Activated gamma-delta T cell treated with anti-CD3 and anti-CD28 coated beads, Interleukin-2, amount 50 U/mL, for 16 hours (primary cell): Measurements from ENCODE around the gene ENG.
A peak's percentile ranks its signal among the peaks of the same experiment; 100 is the strongest.
"Not testable (repeated sequence)": the region's sequence is repeated elsewhere in the genome, so short reads cannot be mapped to it uniquely, and the experiment has no call there.

Source experiments
- DNase-seq: peaks from one replicate; pipeline ENCODE4 v3.0.0-alpha.2; 2020; ENCODE audit warnings: low read depth

The ENG gene

DNA sequence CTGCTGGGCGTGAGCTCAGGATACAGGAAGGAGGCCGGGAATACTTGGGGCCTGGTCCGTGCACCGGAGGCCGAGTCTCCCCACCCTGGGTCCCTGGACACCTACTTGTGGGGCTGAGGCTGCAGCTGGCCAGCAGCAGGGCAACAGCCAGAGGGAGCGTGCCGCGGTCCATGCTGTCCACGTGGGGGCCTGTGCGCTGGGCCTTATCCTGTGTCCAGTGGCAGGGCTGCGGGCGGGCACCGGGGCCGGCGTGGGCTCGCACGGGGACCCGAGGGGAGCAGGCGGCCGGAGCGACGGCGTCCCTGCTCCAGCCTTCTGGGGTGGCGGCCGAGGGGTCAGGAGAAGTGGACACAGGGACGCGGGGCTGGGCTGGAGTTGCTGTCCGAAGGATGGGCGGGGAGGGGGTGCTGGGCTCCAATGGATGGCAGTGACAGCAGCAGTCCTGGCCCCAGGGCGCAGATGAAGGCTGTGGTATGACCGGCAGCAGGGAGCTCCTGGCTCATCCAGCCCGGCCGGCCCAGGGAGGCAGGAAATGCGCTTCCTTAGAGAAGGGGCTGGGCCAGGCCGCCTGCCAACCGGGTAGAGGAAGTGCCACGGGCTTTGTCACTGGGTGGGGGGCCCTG is at the start of gene ENG:
Gene ENG, minus strand, starts transcription at position 475 of the 623 bp plus-strand sequence. Its CDS starts 303 bp downstream, at position 172.
- DNase-seq, result no peak

DNA sequence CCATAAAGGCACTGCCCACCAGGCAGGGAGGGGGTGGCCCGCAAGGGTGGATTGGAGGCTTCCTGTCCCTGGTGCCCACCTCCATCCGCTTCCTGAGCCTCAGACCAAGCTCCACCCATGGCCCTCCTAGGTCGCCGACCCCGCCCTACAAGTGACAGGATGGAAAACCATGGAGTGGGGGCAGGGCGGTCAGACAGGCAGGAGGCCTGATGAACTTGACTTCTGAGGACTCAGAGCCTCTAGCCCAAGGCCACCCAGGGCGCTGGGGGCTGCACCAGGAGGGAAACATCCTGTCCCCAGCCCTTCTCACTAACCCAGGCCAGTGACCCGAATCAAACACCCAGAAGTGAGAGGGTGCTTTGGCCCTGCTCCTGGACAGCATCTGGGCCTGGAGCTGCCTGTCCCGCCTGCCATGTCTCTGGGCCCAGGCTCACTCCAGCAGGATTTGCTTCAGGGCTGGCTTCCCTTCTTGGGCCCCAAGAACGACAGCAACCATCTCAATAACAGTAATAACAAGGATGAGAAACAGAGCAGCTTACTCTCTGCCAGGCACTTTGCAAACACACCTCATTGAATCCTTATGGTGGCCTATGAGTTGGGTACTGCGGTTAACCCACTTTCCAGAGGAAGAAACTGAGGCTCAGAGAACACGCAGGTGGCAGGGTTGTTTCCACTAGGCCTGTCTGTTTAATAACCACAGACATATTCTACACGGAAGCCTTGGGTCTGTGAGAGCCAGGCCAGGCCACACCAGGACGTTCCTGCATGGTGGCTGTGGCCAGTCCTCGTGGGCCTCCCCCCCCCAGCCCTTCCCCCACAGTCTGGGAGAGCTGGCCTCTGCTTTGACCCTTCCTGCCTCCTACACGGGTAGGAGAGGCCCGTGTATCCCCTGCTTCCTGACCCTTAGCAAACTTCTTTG is 49.4 kb upstream of the ENG start:
- peak; percentile 41 for DNase-seq

DNA sequence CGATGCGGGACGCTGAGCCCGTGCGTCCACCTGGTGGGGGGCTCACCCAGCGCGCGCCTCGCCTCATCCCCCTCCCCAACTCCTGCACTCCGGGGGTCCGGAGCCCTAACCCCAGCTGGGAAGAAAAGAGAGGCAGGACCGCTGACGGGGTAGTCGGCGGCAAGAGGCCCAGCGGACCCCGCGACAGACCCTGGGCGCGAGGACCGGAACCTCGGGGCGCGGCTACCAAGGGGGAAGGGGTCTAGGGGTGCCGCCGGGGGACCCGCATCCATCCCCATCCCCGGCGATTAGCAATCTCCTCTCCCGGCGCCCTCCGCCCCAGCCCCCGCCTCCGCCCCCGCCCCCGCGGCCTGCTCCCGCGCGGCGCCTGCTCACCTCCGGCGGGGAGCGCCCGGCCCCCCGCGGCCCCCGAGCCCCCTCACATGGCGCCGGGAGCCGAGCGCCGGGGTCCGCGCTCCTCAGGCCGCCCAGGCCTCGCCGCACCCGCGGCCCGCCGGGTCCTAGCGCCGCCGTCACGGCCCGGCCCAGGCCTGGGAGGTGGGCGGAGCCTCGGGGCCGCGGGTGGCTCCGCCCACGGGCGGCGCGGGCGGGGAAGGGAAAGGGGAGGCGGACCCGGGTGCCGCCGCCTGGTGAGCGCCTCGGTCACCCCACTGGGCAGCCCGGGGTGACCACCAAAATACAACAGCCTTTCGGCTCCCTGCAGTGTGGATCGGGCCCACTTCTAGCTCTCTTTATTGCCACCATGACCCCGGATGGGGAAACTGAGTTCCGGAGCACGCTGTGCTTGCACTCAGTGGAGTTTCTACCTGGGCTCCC is 44.9 kb upstream of the ENG start, which contains the start of gene ST6GALNAC6:
Gene ST6GALNAC6, minus strand, starts transcription at position 476 of the 816 bp plus-strand sequence. CDS start 1,622 bp downstream, outside the sequence.
- peak; percentile 47 for DNase-seq

DNA sequence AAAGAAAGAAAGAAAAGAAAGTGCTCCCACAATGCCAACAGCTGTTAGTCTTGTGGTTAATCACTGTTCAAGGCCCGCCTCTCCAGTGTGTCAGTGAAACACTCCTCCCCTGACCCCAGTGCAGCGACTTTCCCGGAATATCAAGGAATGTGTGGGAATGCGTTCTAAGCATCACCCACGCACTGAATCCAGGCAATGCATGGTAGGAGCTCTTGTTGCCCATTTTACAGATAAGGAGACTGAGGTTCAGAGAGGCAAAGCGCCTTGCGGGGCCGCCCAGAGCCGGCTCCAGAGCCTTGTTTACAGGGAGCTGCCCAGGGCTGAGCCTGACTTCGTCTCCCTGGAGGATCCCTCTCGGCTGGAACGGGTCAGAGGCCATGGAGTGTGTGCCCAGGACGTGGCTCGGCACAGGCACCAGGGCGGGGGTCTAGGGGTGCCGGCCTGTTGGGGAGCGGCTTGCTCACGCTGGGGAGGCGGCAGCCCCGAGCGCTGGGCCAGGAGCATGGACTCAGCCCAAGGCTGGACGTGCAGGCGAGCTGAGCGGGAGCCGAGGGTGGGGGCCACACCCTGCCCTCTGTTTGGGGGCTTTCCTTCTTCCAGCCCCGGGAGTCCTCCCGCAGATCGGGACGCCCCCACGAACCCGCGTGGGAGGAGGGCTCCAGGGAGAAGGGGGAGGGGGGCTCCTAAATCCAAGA is 44.1 kb upstream of the ENG start:
- no peak for DNase-seq

DNA sequence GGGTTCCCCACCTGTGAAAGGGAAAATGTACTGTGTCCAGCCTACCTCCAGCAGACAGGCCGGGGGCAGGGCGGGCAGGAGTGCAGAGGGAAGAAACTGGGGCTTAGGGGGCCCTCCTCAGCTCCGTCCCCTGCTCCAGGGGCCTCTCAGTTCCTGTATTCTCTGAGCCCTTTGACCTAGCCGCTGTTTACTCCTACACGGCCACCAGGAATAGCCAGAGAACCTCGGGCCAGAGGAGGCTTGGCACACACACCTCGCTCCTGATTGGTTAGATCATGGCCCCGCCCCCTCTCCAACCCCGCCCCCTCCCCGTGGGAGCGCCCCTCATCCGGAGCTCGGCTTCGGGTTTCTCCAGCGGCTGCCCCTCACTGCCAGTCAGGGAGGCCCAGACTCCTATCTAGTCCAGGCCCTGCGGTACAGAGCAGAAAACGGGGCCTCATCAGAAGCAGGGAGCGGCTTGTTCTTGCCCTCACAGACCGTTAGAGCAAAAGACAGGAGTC is 42.8 kb upstream of the ENG start:
- no peak for DNase-seq

DNA sequence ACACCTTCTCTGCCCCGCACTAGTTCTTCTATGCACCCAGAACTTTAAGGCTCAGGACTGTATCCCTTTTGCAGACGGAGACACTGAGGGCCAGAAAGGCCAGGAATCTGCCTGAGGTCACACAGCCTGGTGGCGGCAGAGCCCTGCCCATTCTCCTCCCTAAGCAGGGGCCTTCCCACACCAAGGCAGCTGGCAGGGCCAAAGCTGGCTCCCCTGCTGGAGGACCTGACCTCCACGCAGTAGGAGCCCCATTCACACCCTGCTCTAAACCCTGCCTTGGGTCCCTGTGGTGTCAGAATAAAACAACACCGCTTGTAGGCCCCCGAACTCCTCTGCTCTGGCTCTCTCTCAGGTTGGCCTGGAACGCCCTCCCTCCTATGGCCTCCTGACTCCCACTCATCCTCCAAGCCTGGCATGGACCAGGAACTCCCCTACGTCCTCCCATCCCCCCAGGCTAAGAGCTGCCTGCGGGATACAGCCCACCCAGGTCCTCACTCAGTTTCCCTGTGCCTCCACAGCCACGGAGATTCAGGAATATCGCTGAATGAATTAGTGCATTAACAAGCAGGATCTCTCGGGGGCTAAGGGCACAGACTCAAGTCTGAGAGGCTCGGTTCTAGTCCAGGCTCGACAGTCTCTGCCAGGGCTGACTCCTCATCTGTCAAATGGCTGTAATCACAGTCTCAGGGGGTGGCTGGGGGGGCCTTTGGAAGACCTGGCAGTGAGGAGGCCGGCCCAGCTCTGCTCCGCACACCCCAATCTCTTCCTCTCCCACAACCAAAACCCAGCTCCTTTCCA is 42.1 kb upstream of the ENG start:
- no peak for DNase-seq

DNA sequence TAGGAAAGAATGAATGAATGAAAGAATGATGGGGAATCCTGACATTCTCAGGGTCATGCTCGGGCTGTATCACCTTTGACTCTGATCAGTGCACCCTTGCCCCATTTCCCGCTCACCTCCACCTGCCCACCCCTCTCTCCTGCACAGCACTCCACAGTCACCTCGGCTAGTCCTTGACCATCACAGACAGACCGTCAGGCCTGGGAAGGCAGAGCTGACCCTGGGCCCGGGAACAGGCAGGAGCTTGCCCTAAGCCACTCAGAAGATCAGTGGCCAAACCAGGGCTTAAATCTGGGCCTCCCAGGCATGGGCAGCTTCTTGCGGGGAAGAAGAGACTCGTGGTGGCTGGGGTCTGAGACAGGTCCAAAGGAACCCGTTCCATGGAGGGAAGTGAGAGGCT is 41.4 kb upstream of the ENG start:
- DNase-seq, result no peak

DNA sequence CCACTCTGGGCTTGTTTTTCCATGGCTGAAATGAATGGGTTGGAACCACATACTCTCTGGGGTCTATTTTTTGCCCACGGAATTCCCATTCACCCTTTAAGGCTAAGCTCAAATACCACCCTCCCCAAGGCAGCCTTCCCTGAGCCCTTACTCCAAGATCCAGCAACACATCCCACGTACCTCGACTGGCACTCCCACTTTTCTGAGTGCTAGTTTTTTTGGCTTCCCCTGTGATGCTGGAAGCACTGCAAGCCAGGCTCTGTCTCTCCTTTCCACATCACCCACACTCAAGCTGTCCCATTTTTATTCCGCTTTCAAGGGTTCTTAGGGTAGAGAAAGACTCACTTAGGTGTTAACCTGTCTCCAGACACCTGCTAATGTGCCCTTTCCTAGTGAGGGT is 38.9 kb upstream of the ENG start:
- DNase-seq, result no peak

DNA sequence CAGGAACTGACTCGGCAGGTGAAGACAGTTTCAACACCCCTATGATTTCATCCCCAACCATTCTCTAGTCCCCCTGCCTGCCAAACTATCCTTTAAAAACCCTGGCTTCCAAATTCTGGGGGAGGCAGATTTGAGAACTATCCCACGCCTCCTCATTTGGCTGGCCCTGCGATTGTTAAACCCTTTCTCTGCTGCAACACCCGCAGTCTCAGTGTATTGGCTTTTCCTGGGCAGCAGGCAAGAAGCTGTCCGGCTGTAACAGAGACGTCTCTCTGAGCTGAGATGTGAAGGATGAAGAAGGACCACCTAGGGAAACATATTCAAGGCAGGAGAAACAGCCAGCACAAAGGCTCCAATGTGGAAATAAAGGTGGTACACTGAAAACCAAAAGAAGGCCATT is 38.4 kb upstream of the ENG start:
- DNase-seq, result no peak

DNA sequence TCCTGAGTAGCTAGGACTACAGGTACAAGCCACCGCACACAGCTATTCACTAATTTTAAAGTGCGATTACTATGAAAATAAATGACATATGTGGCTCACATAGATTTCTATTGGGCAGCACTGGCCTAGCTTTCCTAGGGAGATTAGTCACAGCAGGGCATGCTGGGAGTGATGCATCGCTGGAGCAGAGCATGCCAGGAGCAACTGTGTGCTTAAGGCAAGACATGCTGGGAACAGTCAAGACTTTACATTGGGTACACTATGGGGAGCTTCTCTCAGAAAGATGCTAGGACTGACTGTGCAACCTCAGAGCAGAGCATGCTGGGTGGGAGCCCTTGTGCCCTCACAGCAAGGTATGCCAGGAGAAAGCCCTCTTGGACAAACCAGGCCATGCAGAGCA is 35.6 kb upstream of the ENG start:
- DNase-seq, result no peak

DNA sequence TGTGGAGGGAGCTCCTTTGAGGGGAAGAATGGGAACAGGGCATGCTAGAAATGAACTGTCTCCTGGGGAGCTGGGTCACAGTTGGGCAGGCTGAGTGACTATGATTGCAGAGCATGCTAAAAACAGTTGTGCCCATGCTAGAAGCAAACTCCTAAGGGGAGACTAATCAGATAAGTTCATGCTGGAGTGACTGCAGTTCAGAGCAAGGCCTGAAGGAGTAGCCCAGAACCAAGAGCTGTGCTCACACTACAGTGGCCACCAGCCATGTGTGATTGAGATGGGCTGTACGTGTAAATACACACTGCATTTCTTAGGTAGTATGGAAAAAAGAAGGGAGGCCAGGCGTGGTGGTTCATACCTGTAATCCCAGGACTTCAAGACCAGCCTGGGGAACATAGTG is 33.3 kb upstream of the ENG start:
- DNase-seq, result no peak

DNA sequence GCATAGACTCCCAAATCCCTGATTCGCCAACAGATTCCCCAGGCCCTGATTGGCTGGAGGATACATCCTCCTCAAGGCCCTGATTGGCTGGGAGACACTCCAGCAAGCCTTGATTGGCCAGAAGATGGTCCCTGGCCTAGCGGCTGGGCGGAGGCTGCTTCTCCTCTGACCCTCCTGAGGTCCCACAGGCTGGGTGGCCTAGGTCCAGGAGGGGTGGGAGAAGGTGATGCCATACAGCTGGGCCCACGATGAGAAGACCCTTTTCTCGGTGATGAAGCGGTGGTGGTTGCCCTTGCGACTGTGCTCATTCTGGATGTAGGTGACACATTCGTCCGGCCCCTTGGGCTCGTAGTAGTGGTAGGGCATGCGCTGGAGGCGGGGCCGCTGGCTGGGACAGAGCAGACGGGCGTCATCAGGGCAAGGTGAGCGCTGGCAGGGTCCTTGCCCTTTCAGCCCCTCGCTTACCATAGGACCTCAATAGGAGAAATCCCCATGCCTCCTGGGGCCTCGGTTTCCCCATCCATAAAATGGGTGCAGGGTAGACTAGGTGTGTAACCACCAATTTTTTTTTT is 32.0 kb upstream of the ENG start:
- no peak for DNase-seq

DNA sequence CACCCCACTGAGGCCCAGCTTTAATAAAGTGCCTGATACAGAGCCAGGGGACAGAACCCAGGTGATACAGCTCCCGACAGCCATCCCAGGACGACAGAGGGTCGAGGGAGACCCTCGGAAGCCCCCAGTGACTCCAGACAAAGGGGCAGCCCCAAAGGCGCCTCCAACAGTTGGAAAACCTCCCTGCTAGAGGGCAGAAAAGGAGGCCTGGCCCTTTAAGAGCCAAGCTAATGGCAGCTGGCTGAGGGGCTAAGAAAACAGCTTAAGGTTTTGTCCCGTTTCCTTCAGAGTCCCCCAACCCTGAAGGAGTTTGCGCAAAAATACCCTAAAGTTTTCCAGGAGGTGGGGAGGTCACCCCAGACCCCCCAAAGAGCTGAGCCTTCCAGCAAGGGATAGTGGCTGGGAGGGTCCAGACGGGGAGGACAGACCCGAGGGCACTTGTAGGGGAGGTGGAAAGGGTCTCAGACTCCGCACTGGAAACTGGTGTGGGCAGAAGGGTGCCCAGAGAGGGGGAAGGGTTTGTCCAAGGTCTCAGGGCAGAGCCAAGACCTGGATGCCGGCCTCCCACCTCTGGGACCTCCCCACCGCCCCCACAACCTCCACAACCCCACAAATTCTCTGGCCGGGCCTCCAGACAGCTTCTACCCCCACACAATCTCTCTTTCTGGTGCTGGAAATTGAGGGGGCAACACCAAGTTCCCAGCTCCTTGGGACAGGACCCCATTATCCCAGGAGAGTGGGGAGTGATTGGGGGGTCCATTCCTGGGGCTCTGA is 31.2 kb upstream of the ENG start:
- no peak for DNase-seq

DNA sequence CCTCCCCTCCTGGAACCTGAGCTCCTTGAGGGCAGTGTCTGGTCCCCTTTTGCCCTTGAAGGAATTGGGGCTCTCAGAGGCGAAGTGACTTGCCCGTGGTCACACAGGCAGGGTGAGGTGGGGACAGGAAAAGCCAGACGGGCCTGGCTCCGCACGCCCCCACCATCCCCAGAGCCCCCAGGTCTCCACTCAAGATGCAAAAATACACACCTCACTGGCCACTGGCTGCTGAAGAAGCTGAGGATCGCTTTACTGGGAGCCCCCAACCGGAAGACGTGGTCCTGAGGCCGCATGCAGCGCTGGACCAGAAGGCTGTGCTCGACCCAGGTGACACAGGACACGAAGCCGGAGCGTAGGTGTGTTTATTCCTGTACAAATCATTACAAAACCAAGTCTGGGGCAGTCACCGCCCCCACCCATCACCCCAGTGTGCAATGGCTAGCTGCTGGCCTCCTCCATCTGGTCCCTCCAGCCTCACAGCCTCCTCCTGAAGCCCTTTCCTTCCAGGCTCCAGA is 30.6 kb upstream of the ENG start:
- no peak for DNase-seq

DNA sequence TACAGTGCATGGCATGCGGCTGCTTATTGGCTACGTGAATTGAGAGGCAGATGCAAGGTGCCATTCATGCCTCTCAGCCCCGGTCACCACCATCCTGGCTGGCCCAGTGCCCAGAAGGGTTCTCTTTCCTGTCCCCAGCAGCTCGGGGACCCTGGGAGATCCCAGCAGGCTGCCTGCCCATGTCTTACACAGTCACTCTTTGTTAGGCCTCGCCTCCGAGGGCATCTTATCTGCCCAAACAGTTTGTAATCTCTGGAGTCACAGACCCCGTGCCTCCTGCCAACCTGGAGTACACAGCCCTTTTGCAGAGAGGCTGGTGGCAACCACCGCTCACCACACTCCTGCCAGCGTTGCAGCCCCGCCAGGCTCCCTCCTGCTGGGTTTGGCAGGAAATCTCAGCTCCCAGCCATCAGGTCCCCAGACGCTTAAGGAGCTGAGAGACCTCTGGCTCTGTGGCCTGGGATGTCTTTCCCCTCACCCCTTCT is 30.0 kb upstream of the ENG start:
- no peak for DNase-seq

DNA sequence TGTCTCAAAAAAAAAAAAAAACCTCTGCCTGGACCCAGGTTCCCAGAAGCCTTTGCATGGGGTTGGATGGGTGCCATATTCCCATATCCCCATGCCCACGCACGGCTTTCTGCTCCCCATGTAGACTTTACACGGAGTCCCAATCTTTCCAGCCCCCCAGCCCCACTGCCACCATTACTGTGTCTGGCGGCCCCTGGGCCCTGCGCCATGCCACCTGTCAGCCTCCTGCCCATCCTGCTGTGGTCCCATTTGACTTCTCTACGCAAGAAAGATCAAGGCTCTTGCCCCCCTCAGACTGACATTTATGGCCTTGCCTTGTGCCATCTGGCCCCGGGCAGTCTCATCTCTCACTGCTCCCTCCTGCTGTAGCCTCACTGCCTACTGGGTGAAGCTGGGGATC is 29.5 kb upstream of the ENG start:
- no peak for DNase-seq

DNA sequence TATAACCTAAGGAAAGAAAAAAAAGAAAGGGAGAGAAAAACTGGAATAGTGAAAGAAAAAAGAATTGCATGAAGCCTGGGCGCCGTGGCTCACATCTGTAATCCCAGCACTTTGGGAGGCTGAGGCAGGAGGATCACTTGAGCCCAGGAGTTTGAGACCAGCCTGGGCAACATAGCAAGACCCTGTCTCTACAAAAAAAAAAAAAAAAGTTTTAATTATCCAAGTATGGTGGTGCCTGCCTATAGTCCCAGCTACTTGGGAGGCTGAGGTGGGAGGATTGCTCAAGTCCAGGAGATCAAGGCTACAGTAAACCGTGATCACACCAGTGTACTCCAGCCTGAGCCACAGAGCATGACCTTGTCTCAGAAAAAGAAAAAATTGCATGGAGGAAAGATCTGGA is 27.3 kb upstream of the ENG start:
- DNase-seq, result not testable (repeated sequence)

DNA sequence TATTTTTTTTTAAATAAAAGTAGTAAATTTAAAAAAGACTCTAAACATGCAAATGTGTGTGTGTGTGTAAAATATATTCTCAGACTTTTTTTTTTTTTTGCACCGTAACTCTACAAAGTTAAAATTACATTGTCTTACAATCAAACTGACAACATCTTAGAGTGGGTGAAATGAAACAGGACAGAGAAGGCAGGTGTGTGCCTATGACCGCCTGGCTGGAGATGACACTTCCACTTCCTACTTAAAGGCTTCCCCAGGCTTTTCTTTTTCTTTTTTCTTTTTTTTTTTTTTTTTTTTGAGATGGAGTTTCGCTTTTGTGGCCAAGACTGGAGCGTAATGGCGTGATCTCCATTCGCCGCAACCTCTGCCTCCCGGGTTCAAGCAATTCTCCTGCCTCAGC is 25.7 kb upstream of the ENG start:
- DNase-seq, result no peak

DNA sequence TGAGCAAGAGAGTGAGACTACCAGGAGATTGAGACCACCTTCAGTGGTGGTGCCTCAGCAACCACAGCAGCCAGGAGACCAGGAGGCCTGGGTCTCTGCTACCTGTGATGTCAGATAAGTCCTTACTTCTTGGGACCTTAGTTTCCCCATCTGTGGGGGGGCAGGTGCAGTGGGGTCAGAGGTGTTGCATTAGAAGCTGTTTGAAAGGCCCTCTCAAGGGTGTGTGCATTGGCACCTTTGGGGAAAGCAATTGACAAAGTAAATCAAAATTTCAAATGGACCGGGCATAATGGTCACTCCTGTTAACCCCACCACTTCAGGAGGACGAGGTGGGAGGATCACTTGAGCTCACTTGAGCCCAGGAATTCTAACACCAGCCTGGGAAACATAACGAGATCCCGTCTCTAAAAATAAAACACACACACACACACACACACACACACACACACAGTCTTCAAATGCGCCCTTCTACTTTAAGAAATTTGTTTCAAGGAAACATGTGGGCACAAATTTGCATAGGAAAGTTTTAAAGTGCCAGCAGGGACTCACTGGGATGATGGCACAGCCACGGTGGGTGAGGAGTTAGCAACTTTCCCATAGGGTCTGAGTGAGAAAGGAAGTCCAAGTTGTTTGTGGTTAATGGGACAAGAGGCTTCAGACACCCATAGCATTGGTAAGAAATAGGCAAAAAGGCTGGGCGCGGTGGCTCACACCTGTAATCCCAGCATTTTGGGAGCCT is 24.4 kb upstream of the ENG start:
- no peak for DNase-seq
